ENCODE results near the gene STX7.
"Not testable (repeated sequence)": the region's sequence is repeated elsewhere in the genome, so short reads cannot be mapped to it uniquely, and the experiment has no call there.

Gene STX7, protein sequence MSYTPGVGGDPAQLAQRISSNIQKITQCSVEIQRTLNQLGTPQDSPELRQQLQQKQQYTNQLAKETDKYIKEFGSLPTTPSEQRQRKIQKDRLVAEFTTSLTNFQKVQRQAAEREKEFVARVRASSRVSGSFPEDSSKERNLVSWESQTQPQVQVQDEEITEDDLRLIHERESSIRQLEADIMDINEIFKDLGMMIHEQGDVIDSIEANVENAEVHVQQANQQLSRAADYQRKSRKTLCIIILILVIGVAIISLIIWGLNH

DNA sequence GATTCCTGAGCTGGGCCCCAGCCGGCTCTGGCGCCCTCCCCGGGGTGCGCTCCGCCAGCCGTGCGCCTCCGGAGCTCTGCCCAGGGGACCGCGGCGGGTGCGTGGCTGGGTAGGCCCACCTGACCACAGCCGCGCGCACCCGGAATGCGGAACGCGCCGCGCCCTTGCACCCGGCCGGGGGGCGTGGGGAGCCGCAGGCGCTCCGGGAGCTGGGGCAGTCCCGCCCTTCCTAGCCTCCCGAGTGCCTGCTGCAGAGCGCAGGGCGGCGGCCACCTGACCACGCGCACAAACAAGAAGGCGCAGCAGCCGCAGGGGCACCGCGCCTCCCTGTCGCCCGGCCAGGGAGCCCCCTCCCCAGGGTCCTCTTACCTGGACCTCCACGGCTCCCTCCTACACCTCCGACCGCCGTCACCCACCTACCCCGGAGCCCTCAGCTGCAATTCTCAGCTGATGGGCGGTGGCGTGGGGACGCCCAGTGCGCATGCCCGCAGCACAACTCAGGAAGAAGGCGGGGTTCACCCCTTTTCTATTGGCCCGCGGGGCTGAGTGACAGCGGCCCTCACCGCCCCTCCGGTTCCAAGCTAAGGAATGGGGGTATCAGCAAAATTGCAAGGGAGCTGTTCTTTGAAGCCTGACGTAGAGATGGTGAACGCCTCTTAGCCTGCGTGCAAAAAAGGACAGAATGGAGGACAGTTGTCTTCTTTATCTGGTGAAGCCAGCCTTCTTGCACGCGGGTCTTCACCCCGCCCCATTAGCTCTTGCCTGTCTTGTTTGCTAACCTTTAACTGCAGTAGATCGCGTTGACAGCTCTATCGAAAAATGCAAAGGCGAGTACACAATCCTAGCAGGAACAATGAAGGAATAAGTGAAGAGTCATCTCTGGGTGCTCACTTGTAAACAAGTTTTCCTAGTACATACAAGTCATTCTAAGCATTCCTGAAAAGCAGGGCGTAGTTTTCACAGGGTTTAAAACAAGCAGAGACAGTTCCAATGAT is at the start of gene STX7:
Gene STX7 (minus strand): TSS at position 479 of the 995 bp plus-strand sequence. CDS start 9,586 bp downstream, outside the sequence.
- peak; percentile 86 for DNase-seq

GRCh38 chr6:132560087-132560486 is 47.2 kb upstream of the STX7 start:
- DNase-seq, result not testable (repeated sequence)

DNA sequence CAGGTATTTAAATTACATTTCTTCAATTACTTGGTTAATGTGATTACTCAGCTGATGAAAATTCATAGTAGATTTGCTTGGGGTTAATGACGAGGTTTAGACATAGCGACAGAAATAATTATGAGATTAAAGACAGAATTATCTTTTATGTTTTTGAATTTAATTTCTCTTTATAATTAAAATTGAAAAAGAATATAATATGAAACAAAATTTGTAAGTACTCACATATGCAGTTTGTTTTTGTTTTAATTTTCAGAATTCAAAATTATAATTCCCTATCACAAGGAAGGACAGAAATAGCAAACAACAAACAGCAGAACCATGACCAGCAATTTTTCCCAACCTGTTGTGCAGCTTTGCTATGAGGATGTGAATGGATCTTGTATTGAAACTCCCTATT is 39.5 kb upstream of the STX7 start, which contains the start of gene TAAR8:
Gene TAAR8 (plus strand): TSS at position 301 of the 400 bp plus-strand sequence. CDS start 21 bp downstream, at position 322.
- no peak for DNase-seq

- DNase-seq, result no peak
Observed at GRCh38 chr6:132551214-132551613, 38.3 kb upstream of the STX7 start.

GRCh38 chr6:132548746-132549463 is 36.0 kb upstream of the STX7 start:
- DNase-seq, result no peak

GRCh38 chr6:132544826-132545225 is 31.9 kb upstream of the STX7 start:
- DNase-seq, result no peak

- DNase-seq, result no peak
Observed at GRCh38 chr6:132537977-132538376, 25.1 kb upstream of the STX7 start, which contains the start of gene TAAR9. Gene TAAR9 (plus strand): TSS chr6:132538277. CDS start chr6:132538290, 13 bp downstream.

- DNase-seq, result no peak
Observed at GRCh38 chr6:132537145-132537544, 24.2 kb upstream of the STX7 start.

- DNase-seq, result not testable (repeated sequence)
Observed at GRCh38 chr6:132534546-132534945, 21.6 kb upstream of the STX7 start.

DNA sequence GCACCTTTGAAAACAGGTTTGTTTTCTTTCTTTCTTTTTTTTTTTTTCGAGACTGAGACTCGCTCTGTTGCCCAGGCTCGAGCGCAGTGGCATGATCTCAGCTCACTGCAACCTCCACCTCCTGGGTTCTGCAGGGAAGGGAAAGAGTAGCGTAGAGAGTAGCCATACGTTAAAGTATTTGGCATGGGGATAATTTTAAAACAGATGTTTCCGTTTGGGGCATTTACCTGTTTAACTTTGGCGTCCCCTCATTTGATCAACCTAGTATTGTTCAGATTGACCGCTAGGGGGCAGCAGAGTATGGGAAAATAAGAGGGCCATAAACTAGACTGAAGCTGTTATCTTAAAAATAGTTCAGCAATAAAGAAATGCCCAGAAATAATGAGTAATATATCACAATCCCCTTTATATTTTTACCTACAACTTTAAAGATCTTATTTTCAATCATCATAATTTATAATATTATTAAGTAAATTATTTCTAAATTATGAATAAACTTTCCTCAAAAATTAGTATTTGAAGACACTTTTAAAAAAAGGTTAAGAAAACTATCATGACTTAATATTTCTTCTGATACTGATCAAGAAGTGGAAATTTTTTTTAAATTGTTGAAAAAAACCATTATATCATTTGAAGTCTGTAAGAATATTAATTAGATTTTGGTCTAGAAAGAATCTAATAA is 17.5 kb upstream of the STX7 start:
- peak; percentile 44 for DNase-seq

DNA sequence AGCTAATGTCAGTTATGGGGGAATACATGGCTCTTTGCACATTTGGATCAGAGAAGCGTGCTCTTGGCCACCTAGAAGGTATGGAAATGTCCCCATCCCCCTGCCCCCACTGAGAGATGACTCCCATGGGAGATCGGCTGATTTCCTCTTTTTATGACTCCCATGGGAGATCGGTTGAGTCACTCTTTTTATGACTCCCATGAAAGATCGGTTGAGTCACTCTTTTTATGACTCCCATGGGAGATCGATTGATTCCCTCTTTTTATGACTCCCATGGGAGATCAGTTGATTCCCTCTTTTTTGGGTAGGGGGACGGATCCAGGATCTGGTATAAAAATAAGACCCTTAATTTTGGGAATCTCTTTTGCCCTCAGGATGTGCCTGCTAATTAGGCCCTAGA is 14.9 kb upstream of the STX7 start:
- DNase-seq, result no peak

DNA sequence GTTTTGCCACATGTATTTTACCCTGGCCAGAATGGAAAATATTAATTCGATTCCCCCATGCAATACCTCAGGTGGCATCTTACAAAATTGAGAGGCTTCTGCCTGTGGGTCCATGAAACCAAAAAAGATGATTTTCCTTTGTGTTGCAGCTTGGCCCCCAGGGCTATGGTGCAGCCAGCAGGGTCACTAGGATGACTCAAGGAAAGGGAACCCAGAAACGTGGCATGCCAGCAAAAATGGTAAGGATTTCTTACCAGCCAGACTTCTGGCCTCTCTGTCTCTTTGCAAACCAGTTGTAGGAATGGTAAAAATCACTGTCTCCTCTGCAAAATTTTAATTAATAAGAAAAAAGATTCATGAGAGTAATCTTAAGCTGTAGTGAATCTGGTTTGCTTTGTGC is 13.5 kb upstream of the STX7 start:
- no peak for DNase-seq

- no peak for DNase-seq
Observed at GRCh38 chr6:132525866-132526265, 12.9 kb upstream of the STX7 start.

- no peak for DNase-seq
Observed at GRCh38 chr6:132524646-132525045, 11.7 kb upstream of the STX7 start.

DNA sequence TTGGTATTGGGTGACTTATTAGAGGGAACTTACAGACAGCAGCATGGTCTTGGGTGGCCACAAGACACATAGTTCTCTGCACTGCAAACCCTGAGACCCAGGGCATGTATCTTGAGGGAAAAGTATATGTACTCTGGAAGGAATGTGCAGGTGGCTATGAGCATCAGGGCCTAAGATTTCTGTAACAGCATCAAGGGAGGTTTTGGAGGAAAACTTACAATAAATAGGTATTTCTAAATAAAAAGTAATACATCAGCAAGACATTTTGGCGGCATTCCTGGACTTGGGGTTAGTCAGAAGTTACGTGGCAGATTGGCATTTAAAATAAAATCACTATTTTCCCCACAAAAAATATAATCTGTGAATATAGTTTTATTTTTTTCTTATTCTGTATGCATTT is 8.0 kb upstream of the STX7 start:
- no peak for DNase-seq

DNA sequence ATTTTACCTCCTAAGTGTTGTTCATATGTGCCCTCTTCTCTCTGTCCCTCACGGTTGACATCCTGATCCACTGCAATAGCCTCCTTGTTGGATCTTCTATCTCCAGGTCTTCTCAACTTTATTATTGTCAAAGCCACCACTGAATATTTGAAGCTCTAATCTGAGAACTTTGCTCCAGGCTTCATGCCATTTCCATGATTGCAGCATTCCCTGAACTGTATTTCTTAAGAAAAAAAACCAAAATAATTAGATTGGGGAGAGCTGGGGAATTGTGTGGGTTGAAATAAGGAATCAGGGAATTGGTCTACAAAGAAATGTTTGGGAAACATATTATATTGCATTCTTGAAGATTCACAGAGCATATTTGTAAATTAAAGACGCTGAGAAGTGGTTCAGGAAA is 2.5 kb upstream of the STX7 start:
- no peak for DNase-seq

- no peak for DNase-seq
Observed at GRCh38 chr6:132513831-132514545, 1.1 kb upstream of the STX7 start.

DNA sequence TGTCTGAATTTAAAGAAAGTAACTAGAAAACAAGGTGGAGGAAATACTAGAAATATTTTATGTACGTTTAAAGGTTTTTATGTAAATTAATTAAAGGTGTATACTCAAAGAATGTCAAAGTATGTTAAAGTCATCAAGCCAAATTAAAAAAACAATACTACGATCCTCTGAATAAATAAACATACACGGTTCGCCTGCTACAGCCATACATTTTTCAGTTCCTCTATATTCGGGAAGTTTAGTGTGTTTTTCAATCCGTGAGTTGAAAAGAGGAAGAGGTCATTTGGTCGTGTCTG is 626 bp downstream of the STX7 start:
- DNase-seq, result no peak

DNA sequence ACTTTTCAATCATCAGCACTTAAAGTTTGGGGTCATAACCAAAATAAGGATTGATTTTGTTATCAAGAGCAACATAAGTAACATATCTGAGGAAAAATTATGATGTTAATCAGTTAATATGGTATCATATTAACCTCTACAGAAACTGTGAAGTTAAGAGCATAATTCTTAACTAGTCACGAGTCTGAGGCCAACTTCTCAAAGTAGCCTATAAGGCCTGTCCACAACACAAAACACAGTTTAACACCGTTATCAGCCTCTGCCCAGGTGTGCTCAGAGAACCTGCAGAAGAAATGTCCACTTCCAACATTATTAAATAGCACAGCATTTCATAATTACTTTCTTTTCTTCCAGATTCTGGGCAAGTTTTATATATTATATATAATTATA is 1.1 kb downstream of the STX7 start:
- no peak for DNase-seq

DNA sequence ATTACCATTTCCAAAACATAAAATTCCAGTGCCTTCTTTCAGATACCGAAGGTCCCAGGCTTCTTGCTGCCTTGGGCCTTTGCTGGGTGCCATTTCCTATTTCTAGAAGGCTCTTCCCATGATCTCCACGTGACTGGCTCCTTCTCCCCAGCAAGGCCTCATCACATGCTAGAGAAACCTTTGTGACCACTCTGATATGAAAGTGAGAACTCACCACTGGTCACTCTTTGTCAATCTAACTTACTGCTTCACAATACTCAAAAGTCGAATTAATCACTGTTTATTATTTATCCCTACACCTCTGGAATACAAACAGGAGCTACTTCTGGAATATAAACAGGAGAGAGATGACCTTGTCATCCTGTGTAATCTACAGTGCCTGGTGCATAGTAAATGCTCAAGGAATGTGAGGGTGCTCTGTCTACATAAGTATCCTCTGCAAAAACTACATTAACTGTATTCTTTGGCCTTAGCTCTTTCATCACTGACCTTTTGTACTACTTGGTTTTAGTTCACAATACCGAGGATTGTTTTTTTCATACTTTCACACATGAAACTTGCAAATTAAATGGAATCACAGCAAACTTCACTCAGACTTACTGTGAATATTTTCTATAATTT is 1.6 kb downstream of the STX7 start:
- DNase-seq, result no peak
